GM23248 (cell line): ENCODE data around the gene OPRD1.

Source experiments
- EZH2 ChIP-seq: fragments of 200-600 bp; sonication (generic); IDR thresholded peaks from 2 replicates; pipeline ENCODE4 v1.6.1; 2018; ENCODE audit warnings: antibody characterized with exemption, mild to moderate bottlenecking; ENCODE audit not compliant: insufficient read depth, poor library complexity, severe bottlenecking
- EZH2phosphoT487 ChIP-seq: fragments of 200-600 bp; sonication (generic); IDR thresholded peaks from 2 replicates; pipeline ENCODE4 v1.6.1; 2018; ENCODE audit warnings: antibody characterized with exemption, moderate library complexity, mild to moderate bottlenecking, low read depth; ENCODE audit not compliant: insufficient read depth

- TF ChIP-seq EZH2phosphoT487 = no peak
- no peak for TF ChIP-seq EZH2
These were observed 73.5 kb downstream of the OPRD1 start for GRCh38 chr1:28885472-28885877.
